AG04450 (cell line): ENCODE data around the gene GMNC. TPM values are rescaled to one million over a fixed set of nuclear protein-coding genes. Genes with fewer than 3 reads are reported as not detected.

Experiments used
- CTCF ChIA-PET: fragments of 300-600, 350-600 bp; formaldehyde crosslinking; extraction: SDS; loops from one replicate; lab custom pipeline; 2022; ENCODE audit warnings: antibody characterized with exemption, inconsistent platforms; lab: Charles Lee
- POLR2A ChIA-PET: fragments of 350-600 bp; formaldehyde crosslinking; extraction: SDS; loops from one replicate; lab custom pipeline; 2021; ENCODE audit warnings: antibody characterized with exemption, inconsistent platforms; lab: Yijun Ruan, JAX
- DNase-seq: peaks from one replicate; pipeline ENCODE4 v3.0.0-alpha.2; 2011; ENCODE audit warnings: low read depth, low spot score
- H3K27ac ChIP-seq: one replicate; pipeline ENCODE4 v1.5.1; 2012; ENCODE audit warnings: low read depth, low read length, control low read depth
- H3K27me3 ChIP-seq: one replicate; pipeline ENCODE4 v1.6.0; 2012; ENCODE audit warnings: low read length; ENCODE audit not compliant: control insufficient read depth, insufficient read depth
- H3K4me3 ChIP-seq: 2 replicates; pipeline ENCODE4 v1.5.1; 2011; ENCODE audit warnings: mild to moderate bottlenecking, low read depth, low read length, control low read depth
- H3K9me3 ChIP-seq: 2 replicates; pipeline ENCODE4 v1.5.1; 2012; ENCODE audit warnings: low read length; ENCODE audit not compliant: control insufficient read depth, insufficient read depth
- CTCF ChIP-seq: IDR thresholded peaks from 2 replicates; pipeline ENCODE4 v1.5.1; 2011; ENCODE audit warnings: low read depth, low read length, control low read depth, inconsistent platforms
- polyA plus RNA-seq: library from polyadenylated mRNA; depleted of rRNA; stranded (reverse); fragments of >200 nt; gene quantifications from 2 replicates; pipeline ENCODE4 v1.2.3, GENCODE V29; 2011

Gene GMNC
- polyA plus RNA-seq, 1 experiment: 0.02 TPM

- H3K4me3 ChIP-seq: no peak overlapping the region
- DNase-seq: no peak
- ChIA-PET CTCF (no interaction called here), POLR2A (no interaction called here)
- H3K27ac ChIP-seq: no peak overlapping the region
- TF ChIP-seq CTCF: no peak
- no peaks in the 10 kb centered on the region for H3K27me3 ChIP-seq
- H3K9me3 ChIP-seq: no peaks in the 10 kb centered on the region
Measured at GRCh38 chr3:190830031-190830430, 32.5 kb downstream of the GMNC start.

DNA sequence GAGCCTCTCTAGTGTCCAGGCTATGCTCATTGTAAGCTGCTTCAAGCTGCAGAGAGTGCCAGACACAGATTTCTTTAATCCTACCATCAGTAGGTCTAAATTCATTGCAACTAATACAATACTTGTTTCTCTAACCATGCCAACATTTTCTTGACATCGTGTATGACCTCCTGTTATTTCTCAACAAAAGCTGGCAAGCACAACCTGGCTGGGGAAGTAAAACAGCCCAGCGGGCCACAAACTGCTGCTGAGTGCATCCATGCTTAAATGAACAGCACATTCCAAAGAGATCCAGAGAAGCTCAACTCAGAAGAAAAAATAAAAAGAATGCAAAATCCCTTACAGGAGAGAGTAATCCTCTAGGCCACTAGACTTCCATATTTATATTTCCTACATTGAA is 36.5 kb downstream of the GMNC start:
- no peak overlapping the region for H3K27ac ChIP-seq
- ChIA-PET POLR2A (no interaction called here), CTCF (no interaction called here)
- no peaks in the 10 kb centered on the region for H3K27me3 ChIP-seq
- H3K4me3 ChIP-seq: no peak overlapping the region
- TF ChIP-seq CTCF: no peak
- no peaks in the 10 kb centered on the region for H3K9me3 ChIP-seq
- DNase-seq: no peak

- DNase-seq: no peak
- H3K9me3 ChIP-seq: no peaks in the 10 kb centered on the region
- ChIA-PET POLR2A (no interaction called here), CTCF (no interaction called here)
- TF ChIP-seq CTCF: no peak
- no peak overlapping the region for H3K4me3 ChIP-seq
- H3K27ac ChIP-seq: no peak overlapping the region
- H3K27me3 ChIP-seq: no peaks in the 10 kb centered on the region
Measured at GRCh38 chr3:190825386-190826016, 37.0 kb downstream of the GMNC start.

DNA sequence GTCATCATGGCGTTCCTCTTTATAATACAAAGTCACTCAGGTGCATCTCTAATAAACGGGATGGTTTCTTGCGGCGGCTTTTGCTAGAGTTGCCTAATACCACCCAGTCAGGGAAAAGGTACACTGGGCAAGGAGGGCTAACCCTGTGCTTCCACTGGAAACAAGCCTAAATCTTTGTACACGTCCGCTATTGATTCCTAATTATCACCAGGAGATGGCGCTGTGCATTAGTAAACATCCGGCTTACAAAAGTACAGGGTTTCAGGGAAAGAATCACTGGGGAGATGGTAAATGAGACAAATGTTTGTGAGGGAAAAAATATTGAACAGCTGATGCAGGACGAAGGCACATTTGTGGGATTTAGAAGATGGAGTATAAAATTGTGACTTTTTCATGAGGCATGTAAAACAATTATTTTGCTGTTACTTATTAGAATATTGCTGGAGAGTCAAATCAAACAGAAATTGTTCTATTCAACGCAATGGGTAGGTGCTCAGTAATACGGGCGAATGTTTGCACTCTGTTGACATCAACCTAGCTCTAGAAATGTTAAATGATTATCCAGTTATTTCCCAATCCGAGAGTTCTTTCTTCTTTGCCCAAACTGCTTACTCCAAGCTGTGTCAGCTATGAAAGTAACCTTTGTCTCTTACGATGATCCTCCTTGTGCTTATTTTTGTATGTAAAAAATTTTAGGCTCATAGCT is 50.6 kb downstream of the GMNC start:
- no peaks in the 10 kb centered on the region for H3K27me3 ChIP-seq
- DNase-seq: peak; percentile 36
- ChIA-PET POLR2A (no interaction called here), CTCF (interaction anchor here (0.5 to 5.4 kb wide), 24 partner anchors 9 to 1632 kb away, joined by 3 to 44 read pairs (median 4); partner anchors contain the start of gene GMNC)
- peak overlapping the region; percentile 52 for H3K4me3 ChIP-seq
- H3K27ac ChIP-seq: no peak overlapping the region
- H3K9me3 ChIP-seq: no peaks in the 10 kb centered on the region
- peak; percentile 82 for TF ChIP-seq CTCF

DNA sequence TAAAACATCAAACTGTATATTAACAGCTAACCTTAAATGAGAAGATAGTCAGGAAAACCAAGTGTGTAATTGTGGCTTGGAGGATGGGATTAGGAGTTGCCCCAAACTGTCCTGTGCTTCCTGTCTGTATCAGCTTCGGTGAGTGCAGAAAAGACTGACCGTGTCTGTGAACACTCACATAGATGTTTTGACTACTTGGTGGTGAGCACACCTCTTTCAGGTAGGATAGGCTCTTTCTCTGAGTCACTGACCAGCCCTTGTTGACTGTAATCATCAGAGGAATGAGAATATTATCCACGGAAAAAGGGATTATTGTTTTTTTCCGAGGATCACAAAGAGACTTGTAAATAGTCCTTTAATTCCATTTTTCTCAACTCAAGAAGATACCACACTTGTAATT is 51.5 kb downstream of the GMNC start:
- DNase-seq: no peak
- POLR2A ChIA-PET: no interaction called here
- Histone ChIP-seq H3K27ac (no peak overlapping the region), H3K27me3 (no peaks in the 10 kb centered on the region), H3K9me3 (no peaks in the 10 kb centered on the region), H3K4me3 (no peak overlapping the region)
- TF ChIP-seq CTCF: no peak
- CTCF ChIA-PET: interaction anchor here (0.7 to 5.4 kb wide), 8 partner anchors 51 to 1633 kb away, joined by 3 to 44 read pairs (median 4); partner anchors contain the start of gene GMNC
